ENCODE results near the gene CGN. TPM values are rescaled to one million over a fixed set of nuclear protein-coding genes. Genes with fewer than 3 reads are reported as not detected.

The CGN gene
- total RNA-seq, 1 donor from 2014 or later: 2.0 TPM

DNA sequence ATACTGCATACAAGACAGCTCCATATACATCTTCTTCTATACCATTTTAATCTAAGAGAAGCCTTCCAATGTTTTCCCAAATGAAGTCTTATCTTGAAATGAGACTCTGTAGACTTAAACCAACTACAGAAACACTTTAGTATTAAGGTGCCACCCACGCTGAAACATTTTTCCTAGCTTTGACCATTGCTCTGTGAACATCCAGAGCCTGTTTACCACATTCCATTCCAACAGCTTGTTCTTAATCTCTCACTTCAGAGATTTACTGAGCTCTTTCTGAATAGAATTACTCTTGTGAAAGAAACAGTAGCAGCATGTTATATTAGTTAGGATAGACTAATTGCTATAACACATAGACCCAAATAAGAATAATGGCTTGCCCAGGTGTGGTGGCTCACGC is 32.3 kb upstream of the CGN start:
- TF ChIP-seq, protein P1, sequence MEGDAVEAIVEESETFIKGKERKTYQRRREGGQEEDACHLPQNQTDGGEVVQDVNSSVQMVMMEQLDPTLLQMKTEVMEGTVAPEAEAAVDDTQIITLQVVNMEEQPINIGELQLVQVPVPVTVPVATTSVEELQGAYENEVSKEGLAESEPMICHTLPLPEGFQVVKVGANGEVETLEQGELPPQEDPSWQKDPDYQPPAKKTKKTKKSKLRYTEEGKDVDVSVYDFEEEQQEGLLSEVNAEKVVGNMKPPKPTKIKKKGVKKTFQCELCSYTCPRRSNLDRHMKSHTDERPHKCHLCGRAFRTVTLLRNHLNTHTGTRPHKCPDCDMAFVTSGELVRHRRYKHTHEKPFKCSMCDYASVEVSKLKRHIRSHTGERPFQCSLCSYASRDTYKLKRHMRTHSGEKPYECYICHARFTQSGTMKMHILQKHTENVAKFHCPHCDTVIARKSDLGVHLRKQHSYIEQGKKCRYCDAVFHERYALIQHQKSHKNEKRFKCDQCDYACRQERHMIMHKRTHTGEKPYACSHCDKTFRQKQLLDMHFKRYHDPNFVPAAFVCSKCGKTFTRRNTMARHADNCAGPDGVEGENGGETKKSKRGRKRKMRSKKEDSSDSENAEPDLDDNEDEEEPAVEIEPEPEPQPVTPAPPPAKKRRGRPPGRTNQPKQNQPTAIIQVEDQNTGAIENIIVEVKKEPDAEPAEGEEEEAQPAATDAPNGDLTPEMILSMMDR (IDR thresholded peaks at IDR 0.05; ENCODE audit: partially characterized antibody, unreplicated experiment): no peak
- no peak for DNase-seq
- H3K4me1 Mint-ChIP-seq (ENCODE audit: low read depth, unreplicated experiment): no peaks in the 10 kb centered on the region
- peaks cover 2% of the 10 kb centered on the region for H3K9me3 Mint-ChIP-seq (ENCODE audit: unreplicated experiment)
- no peaks in the 10 kb centered on the region for H3K27me3 Mint-ChIP-seq (ENCODE audit: unreplicated experiment)
- no peak overlapping the region for H3K27ac Mint-ChIP-seq (ENCODE audit: unreplicated experiment)
- H3K4me3 Mint-ChIP-seq (ENCODE audit: unreplicated experiment): no peak overlapping the region
- H3K36me3 Mint-ChIP-seq (ENCODE audit: unreplicated experiment): peaks cover 4% of the 10 kb centered on the region

DNA sequence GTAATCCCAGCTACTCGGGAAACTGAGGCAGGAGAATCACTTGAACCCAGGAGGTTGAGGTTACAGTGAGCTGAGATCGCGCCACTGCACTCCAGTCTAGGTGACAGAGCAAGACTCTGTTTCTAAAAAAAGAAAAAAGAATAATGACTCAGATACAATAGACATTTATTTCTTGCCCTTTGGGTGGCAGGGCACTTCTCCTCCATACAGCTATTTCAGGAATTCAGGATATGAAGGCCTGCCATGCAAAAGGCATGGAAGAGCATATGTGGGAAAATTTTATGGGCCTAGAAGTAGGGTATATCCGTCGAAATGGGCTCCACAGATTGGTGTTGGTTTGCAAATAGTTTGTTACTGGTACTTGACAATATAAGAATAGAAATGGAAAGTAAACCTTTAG is 31.7 kb upstream of the CGN start:
- DNase-seq: no peak
- TF ChIP-seq, protein P1 (IDR thresholded peaks at IDR 0.05; ENCODE audit: partially characterized antibody, unreplicated experiment): no peak
- peaks cover 2% of the 10 kb centered on the region for H3K9me3 Mint-ChIP-seq (ENCODE audit: unreplicated experiment)
- peaks cover 4% of the 10 kb centered on the region for H3K36me3 Mint-ChIP-seq (ENCODE audit: unreplicated experiment)
- no peaks in the 10 kb centered on the region for H3K4me1 Mint-ChIP-seq (ENCODE audit: low read depth, unreplicated experiment)
- H3K4me3 Mint-ChIP-seq (ENCODE audit: unreplicated experiment): no peak overlapping the region
- no peaks in the 10 kb centered on the region for H3K27me3 Mint-ChIP-seq (ENCODE audit: unreplicated experiment)
- H3K27ac Mint-ChIP-seq (ENCODE audit: unreplicated experiment): no peak overlapping the region

DNA sequence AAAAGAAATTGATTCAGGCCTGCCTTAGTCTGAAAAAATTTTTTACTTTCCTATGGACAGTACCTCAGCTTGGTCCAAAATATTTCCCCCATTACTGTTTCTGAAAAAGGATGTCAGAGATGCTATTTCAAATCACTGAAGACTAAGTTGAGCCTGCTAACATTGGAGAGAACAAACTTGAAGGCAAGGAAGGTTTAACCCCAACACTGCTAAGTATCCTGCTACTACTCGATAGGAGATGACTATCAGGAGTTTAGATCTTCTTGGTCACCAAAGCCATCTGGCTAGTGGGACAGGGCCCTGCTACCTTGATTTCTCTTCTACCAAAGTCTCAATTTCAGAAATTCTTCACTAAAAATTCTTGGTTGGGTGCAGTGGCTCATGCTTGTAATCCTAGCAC is 29.2 kb upstream of the CGN start:
- Mint-ChIP-seq H3K36me3 (ENCODE audit: unreplicated experiment) (peaks cover 4% of the 10 kb centered on the region), H3K4me1 (ENCODE audit: low read depth, unreplicated experiment) (no peaks in the 10 kb centered on the region), H3K27me3 (ENCODE audit: unreplicated experiment) (no peaks in the 10 kb centered on the region), H3K4me3 (ENCODE audit: unreplicated experiment) (no peak overlapping the region), H3K9me3 (ENCODE audit: unreplicated experiment) (peaks cover 2% of the 10 kb centered on the region), H3K27ac (ENCODE audit: unreplicated experiment) (no peak overlapping the region)
- DNase-seq: no peak
- TF ChIP-seq, protein P1 (IDR thresholded peaks at IDR 0.05; ENCODE audit: partially characterized antibody, unreplicated experiment): no peak

DNA sequence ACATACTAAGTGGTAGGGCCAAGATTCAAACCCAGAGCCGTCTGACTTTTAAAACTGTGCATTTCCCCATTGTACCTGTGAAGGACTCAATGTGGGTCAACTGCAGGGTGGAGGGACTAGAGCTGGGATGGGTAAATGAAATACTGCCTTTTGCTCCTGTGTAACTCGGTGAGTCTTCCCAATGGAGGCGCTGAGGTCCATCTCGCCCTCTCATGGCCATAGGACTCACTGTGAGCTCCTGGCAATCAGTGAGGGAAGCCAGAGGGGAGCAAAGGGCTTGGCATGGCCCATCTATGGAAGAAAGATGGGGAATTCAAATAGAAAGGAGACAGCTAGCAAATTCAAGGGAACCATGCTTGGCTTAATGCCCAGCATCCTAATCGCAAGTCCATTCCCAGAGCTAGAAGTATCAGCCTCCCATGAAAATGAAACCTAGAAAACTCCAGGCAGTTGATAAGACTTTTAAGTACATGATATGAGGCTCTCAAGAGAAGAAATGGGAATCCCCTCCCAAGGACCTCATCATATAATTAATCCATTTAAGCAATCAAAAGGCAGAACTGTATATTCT is 25.4 kb upstream of the CGN start:
- Mint-ChIP-seq H3K27me3 (ENCODE audit: unreplicated experiment) (no peaks in the 10 kb centered on the region), H3K9me3 (ENCODE audit: unreplicated experiment) (peaks cover 2% of the 10 kb centered on the region), H3K36me3 (ENCODE audit: unreplicated experiment) (no peaks in the 10 kb centered on the region), H3K4me3 (ENCODE audit: unreplicated experiment) (no peak overlapping the region), H3K4me1 (ENCODE audit: low read depth, unreplicated experiment) (no peaks in the 10 kb centered on the region), H3K27ac (ENCODE audit: unreplicated experiment) (no peak overlapping the region)
- no peak for DNase-seq
- TF ChIP-seq, protein P1 (IDR thresholded peaks at IDR 0.05; ENCODE audit: partially characterized antibody, unreplicated experiment): no peak

DNA sequence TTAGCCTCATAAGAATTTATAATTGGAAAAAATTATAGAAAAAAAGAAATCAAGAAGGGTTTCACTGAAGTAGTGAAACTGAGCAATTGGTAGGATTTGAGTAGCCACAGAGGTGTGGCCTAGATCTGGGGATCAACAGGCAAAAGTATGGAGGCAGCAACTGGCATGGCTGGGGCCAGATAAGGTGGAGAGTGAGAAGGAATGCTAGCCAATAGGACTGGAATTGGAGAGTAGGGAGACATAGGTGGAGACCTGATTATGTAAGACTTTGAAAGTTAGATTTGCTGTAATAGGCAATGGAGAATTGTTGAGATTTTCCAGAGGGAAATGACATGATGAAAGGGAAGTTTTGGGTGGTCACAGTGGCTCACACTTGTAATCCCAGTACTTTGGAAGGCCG is 24.6 kb upstream of the CGN start:
- no peaks in the 10 kb centered on the region for H3K4me1 Mint-ChIP-seq (ENCODE audit: low read depth, unreplicated experiment)
- no peak overlapping the region for H3K4me3 Mint-ChIP-seq (ENCODE audit: unreplicated experiment)
- DNase-seq: no peak
- no peaks in the 10 kb centered on the region for H3K36me3 Mint-ChIP-seq (ENCODE audit: unreplicated experiment)
- peaks cover 2% of the 10 kb centered on the region for H3K9me3 Mint-ChIP-seq (ENCODE audit: unreplicated experiment)
- no peak overlapping the region for H3K27ac Mint-ChIP-seq (ENCODE audit: unreplicated experiment)
- TF ChIP-seq, protein P1 (IDR thresholded peaks at IDR 0.05; ENCODE audit: partially characterized antibody, unreplicated experiment): no peak
- no peaks in the 10 kb centered on the region for H3K27me3 Mint-ChIP-seq (ENCODE audit: unreplicated experiment)
